Femur (tissue), 1 donor: ENCODE results near the gene SSC5D.

Experiments used
- DNase-seq: peaks from one replicate; pipeline ENCODE4 v3.0.0-alpha.2; 2017

Gene SSC5D

DNA sequence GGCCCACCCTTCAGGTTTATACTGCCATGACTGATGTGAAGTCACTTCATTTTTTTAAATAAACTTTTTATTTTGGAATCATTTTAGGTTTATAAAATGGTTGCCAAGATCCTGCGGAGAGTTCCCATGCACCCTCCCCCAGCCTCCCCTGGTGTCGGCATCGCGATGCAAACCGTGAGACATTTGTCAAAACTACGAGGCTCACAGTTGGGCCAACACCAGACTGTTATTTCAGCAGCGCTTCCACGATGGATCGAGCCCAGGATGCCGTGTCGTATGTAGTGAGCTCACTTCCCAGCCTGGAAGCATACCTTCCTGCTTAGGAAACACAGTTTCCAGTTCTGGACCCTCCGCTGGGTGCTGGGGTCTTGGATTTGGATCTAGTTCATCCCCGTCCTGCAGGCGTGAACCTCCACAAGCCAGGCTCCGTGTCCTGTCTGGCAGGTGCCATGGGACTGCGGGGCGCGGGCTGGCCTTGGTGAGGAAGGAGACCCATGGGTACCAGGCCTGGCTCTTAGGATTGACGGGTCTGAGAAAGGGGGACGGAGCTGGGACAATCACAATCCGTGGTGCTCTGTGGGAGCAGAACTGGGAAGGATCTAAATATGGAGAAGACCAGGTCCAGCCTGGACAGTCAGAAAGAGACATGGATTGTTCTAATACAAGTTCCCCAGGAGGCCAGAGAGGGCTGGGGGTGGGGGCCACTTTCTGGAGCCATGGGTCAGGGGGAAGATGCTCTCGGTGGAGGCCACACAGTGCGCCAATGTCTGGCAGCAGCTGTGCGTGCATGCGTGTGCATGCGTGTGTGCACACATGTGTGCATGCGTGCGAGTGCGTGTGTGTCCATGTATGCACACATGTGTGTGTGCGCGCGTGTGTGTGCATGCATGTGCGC, 51.1 kb downstream of the SSC5D start:
- DNase-seq = peak; percentile 22

DNA sequence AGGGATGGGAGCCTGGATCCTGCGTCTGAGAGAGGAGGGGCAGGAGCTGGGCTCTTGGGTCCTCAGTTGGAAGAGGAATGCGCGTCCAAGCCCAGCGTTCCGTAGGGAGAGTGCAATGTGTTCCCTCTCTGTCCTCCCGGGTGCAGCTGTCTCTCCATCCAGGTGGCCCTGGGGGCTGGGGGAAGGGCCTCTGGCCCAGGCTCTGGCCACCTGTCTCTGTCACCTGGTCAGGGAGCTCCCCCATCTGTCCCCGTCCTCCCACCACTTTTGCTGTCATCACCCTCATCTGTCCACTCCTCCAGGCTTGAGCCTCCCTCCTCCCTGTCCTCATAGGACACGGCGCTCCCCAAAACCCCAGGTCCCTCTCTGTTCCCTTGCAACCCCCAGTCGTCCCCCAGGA, 52.4 kb downstream of the SSC5D start:
- peak; percentile 49 for DNase-seq

DNA sequence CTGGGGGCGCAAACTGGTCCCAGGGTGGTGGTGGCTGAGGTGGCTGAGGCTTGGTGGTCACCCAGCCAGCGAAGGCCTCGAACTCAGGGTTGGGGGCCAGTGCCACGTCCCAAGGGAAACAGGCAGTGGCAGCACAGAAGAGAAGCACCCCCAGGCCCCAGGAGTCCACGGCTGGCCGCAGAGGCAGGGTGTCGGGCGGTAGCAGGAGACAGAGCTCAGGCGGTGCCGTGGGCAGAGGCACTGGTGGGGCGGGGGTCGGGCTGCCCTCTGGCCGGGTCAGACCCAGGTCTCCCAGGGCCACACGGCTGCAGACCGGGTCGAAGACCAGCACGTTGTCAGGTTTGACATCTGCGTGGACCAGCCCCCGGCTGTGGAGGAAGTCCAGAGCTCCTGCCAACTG, 52.9 kb downstream of the SSC5D start:
- no peak for DNase-seq

DNA sequence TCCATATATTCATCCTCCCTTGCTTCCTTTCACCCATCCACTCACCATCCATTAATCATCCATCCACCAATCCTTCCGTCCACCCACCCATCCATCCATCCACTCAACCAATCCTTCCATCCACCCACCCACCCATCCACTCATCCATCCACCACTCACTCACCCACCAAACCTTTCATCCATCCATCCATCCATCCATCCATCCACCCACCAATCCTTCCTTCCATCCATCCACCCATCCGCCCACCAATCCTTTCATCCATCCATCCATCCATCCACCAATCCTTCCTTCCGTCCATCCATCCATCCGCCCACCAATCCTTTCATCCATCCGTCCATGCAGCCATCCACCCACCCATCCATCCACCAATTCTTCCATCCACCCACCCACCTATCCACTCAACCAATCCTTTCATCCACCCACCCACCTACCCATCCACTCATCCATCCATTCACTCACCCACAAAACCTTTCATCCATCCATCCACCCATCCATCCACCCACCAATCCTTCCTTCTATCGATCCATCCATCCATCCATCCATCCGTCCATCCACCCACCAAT, 54.1 kb downstream of the SSC5D start:
- DNase-seq = no peak

DNA sequence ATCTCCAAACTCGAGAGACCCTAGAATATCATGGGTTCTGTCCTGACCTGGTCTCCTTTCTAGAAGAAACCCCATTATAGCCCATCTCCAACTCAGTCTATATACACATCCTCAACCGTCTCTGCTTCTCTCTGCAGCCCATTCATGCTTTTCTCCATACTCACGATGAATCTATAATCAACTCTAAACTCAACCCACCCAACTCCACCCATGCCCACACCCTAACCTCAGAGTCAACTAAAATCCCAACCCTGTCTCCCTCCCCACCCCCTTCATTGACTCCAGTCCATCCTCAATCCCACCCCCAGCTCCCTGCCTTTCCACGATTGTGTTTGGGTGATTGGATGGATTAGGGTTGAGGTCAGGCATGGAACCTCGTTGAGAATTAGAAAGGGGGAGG, 55.3 kb downstream of the SSC5D start:
- DNase-seq = no peak

DNA sequence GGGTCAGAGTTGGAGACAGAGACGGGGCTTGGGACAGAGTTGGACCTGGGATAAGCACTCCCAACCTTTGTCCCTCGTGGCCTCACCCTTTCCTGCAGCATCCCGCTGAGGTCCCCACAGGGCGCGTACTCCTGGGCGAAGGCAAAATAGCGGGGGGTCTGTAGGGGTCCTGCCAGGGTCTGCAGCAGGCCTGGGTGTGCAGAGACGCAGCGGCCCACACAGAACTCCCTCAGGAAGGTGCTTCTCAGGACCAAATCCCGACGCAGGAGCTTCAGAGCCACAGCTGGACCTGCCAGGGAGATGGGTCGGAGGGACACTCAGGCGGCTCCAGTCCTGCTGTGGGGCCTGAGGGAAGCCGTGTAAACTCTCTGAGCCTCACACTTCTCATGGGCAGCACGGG, 55.8 kb downstream of the SSC5D start:
- no peak for DNase-seq

DNA sequence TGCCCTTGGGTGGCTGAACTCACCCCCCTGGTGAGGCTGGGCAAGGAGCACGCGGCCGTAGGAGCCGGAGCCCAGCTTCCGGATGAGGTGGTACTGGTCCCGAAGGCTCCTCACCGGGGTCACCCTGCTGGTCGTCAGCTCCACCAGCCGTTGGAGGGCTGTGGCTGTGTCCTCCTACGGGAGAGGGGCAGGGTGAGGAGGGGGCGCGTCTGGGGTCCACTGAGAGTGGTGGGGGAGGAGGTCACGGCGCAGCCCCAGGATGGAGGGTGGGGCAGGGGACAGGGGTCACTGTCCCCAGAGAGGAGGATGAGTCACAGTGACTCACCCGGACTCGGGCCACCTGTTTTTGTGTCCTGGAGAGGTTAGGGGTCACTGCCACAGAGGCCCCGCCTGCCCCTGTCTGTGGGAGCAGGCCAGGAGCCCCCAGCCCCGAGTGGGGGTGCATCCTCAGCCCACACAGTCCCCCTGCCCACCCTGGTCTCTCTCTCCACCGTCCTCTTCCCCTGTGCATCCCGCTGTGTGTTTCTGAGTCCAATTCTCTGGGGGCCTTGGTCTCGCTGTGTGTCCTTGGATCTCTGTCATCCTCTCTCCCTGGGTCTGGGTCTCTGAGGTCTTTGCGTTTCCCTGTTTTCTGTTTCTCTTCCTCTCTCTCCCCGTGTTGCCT, 56.7 kb downstream of the SSC5D start:
- DNase-seq = no peak

DNA sequence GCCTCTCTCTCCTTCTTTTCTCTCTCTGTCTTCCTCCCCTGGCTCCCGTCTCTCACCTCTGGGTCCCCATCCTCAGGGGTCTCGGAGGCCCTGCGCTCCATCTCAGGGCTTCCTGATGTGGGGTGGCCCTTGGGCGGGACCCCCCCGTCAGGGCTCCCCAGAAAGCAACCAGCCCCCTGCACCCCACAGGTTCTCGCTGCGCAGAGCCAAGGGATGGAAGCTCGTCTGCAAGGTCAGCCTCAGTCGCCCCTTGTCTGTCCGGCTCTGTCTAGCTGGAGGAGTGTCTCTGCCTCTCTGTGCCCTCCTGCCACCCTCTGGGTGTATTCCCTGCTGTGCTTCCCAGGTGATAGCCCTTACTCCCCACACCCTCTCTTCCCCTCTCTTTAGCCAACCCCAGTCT, 57.2 kb downstream of the SSC5D start, which contains the start of gene SBK3:
Gene SBK3, minus strand, starts transcription at position 101 of the 400 bp plus-strand sequence. Its CDS starts 0 bp downstream, at position 101.
- no peak for DNase-seq

DNA sequence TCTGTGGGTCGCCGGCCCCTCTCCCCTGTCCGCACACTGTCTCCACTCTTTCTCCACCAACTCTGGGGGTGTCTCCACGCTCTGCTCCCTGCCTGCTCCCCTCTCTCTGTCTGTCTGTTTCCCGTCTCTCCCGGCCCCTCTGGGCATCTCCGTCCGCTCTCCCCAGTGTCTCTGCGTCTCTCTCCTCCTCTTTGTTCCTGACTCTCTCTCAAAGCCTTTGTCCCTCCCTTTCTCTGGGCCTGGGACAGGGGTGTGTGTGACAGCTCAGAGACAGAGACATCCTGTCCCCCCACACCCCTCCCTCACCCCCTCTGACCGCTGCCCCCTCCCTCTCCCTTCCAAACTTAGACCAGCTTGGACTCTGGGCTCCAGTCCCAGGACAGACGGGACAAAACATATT, 57.8 kb downstream of the SSC5D start:
- no peak for DNase-seq

DNA sequence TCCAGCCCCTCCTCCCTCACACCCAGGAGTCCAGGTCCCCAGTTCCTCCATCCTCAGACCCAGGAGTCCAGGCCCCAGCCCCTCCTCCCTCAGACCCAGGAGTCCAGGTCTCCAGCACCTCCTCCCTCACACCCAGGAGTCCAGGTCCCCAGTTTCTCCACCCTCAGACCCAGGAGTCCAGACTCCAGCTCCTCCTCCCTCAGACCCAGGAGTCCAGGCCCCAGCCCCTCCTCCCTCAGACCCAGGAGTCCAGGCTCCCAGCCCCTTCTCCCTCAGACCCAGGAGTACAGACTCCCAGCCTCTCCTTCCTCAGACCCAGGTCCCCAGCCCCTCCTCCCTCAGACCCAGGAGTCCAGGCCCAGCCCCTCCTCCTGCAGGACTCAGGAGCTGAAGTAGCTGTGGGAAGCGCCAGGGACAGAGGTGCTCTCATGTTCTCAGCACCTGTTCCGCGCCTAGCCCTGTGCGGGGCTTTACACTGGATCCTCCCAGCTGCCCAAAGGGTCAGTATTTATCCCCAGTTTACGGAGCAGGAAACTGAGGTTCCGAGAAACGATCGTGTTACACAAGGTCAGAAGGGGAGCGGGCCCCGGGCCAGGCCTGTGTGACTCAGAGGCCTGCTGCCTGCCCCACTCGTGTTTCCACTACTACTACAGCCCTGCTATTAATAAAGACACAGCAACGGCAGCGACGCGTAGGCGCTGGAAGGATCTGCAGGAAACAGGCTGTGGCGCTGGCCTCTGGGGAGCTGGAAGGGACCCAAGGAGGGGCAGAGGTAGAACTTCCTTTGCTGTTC, 58.8 kb downstream of the SSC5D start:
- peak; percentile 65 for DNase-seq

DNA sequence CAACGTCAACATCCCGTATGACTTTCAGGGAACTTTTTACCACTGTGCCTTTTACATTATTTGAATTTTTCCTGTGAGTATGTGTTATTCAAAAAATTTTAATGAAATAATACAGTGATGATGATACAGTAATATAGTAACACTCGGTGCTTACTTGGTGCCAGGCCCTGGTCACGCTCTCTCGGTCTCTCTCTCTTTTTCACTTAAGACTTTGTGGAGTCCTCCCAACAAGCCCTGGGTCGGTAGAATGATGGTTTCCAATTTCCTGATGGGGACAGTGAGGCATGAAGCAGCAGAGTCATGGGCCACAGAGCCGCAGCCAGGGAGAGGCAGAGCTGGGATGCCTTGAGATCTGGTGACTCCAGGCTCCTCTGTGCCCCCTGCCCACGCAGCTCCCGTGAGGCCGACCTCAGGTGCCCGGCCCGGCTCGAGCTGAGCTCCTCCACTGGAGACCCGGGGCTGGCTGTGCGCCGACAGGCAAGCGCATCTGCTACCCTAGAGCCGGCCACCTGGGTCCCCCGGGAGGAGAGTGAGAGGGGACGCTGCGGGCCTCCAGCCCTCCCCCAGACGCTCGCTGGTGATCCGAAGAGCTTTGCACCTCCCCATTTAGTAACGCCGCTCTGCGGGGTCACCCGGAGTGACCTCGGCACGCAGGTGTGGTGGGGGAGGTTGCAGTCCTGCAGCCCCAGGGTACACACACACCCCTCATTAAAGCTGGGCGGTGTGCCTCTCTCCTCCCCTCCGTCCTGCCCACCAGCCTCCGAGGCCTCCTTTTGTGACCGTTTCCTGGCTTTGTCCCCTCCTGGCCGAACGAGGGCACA, 61.5 kb downstream of the SSC5D start:
- DNase-seq = no peak

DNA sequence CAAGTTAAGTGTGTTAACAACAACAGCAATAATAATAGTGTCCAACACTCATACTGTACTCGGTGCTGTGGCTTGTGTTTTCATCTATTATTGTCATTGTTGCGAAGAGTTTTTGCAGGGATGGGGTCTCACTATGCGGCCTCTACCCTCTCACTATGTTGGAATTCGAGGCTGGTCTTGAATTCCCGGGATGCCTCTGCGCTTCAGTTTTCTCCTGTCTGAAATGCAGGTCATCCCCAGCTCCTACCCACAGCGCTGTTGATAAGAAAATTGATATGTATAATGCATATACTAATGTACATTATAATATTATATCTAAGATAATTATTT, 62.0 kb downstream of the SSC5D start:
- no peak for DNase-seq

DNA sequence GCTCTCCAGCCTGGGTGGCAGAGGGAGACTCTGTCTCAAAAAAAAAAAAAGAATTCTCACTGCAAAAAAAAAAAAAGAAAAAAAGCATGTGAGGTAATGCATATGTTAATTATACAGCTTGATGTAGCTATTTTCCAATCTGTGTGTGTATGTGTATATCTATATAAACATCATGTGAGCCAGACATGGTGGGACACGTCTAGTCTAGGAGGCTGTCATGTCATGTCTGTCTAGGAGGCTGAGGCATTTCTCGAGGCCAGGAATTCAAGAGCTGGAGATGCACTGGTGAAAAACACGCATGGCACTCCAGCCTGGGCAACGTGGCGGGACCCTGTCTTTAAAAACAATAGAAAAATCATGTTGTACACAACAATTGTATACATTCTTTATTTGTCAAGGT, 64.0 kb downstream of the SSC5D start:
- DNase-seq = no peak

DNA sequence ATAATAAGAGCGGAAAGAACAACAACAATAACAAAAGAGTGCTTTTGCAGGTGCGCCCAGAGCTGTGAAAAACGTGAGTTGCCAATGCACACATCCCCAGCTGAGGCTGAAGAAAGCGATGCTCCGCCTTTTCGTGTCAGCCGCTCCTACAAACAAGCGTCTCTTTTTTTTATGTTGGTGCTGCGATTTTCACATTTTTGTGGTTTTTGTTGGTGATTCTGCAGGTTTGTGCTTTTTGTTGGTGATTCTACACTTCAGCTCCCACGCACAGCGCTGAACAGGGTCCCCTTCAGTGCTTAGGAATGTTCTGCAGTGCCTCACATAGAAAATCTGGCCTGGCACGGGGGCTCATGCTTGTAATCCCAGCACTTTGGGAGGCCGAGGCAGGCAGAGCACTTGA, 64.4 kb downstream of the SSC5D start:
- no peak for DNase-seq

DNA sequence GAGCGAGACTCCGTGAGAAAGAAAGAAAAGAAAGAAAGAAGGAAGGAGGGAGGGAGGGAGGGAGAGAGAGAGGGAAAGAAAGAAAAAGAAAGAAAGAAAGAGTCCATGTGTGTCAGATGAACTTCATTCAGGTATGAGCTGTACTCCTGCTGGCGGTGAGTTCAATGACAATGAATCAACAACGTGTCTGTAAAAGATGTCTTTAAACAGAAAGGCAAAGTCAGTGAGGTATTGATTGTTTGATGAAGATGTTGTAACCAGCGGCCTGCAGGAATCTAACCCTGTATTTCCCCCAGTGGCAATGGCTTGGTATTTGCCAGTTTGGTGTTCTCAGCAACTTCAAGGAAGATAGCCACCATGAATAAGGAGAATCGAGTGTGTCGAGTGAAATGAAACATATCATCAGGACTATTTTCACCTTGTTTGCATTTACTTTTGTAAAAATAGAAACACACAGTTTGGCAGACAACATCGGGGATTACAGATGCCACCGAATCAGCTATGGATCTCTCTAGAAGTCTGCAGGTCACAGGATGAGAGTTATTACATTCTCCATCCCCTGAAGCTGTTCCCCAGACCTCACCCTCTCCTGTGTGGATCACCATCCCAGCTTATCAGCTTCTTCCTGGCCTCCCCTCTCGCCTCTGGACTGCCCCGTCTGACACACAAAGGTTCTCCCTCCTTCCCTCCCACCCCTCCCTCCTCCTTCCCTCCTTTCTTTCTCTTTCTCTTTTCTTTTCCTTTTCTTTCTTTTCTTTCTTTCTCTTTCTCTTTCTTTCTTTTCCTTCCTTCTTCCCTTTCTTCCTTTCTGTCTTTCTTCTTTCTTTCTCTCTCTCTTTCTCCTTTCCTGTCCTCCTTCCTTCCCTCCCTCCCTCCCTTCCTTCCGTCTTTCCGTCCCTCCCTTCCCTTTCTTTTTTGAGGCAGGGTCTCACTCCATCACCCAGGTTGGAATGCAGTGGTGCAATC, 65.3 kb downstream of the SSC5D start:
- DNase-seq = no peak

DNA sequence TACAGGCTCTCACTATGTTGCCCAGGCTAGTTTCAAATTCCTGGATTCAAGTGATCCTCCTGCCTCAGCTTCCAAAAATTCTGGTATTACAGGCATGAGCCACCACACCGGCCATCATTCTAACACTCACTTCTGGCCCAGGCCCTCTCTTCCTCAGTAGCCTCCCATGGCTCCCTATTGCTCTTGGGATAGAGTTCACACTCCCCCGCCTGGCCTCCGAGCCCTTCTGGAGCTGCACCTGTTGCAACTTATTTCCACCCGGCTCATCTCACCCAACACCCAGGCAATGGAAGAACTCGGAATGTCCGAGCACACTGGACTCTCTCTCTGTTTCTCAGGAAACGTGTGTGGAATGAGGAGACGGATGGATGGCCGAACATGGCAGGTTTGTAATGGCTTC, 66.1 kb downstream of the SSC5D start:
- DNase-seq = no peak

DNA sequence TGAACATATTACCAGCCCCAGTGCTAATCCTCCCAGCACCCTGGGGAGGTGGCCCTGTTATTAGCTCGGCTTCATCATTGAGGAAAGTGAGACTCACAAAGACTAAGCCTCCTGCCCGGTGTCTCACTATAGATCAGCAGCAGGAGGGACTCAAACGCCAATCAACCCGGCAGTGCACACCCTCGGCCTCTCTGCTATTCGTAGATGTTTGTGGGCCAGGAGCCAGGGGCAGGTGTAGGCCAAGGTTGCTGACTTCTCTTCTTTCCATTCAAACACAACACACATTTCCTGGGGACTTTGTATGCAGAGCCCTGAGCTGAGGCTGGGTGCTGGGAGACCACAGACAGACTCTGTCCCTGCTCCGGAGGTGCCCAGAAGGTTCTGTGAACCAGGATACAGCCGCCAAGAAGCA, 66.5 kb downstream of the SSC5D start:
- no peak for DNase-seq

DNA sequence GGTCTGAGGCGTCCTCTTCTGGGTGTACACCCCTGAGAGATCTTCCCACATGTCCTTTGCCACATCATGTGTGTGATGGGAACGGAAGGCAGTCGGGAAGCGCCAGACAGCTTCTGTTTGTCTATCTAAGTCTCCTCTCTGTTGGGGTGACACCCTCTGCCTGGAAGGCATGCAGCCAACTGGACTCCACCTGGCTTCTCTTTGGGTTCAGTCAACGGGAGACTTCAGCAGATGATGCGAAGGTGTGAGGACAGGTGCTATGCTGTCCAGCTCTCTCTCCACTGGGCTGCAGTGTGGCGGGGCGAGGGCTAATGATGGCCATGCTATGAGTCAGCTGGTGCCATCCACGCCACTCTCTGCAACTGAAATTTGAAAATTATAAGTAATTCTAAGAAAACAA, 71.4 kb downstream of the SSC5D start:
- no peak for DNase-seq

DNA sequence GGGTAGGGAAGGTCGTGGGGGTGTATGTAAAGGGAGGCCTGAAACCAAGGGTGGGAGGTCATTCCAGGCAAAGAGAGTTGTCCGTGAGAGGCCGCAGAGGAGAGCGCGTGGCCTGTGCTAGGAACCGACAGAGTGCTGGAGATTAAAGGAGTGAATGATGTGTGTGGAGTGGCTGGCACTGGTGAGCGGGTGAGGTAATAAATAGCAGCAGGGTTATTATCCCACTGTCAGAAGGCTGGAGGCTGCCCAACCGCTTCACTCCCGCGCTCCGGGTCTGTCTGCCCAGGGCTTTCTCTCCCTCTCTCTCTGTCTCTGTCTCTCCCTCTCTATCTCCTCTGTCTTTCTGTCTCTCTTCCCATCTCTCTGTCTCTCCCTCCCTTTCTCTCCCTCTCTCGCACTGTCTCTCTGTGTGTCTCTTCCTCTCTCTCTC, 75.0 kb downstream of the SSC5D start:
- DNase-seq = peak; percentile 70

DNA sequence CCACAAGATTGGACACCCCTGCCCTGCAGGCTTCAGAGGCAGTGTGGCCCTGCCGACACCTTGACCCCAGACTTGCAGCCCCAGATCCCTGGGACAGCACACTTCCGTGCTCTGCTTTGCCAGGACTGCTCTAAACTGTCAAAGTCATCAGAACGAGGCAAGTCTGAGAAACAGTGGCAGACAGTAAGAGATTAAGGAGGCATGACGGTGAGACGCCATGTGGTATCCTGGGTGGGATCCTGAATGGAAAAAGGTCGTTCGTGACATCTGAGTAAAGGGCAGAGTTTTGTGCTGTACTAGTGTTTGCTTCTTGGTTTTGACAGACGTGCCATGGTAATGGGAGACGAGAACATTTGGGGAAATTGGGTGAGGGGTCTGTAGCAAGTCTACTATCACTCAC, 78.6 kb downstream of the SSC5D start:
- DNase-seq = no peak

DNA sequence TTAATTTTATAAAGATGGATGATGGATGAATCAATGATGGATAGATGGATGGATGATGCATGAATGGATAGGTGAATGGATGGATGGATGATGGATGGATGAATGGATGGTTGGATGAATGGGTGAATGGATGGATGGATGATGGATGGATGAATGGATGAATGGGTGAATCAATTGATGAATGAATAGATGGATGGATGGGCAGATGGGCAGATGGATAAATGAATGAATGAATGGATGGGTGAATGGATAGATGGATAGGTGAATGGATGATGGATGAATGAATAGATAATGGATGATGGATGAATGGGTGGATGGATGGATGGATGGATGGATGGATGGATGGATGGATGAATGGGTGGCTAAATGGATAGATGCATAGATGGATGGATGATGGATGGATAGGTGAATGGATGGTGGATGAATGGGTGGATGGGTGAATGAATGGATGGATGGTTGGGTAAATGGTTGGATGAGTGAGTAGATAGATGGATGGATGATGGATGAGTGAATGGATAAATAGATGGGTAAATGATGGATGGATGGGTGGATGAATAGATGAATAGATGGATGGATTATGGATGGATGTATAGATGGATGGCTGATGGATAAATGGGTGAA, 79.6 kb downstream of the SSC5D start:
- no peak for DNase-seq
